ENCODE results near the gene SPATA2.

DNA sequence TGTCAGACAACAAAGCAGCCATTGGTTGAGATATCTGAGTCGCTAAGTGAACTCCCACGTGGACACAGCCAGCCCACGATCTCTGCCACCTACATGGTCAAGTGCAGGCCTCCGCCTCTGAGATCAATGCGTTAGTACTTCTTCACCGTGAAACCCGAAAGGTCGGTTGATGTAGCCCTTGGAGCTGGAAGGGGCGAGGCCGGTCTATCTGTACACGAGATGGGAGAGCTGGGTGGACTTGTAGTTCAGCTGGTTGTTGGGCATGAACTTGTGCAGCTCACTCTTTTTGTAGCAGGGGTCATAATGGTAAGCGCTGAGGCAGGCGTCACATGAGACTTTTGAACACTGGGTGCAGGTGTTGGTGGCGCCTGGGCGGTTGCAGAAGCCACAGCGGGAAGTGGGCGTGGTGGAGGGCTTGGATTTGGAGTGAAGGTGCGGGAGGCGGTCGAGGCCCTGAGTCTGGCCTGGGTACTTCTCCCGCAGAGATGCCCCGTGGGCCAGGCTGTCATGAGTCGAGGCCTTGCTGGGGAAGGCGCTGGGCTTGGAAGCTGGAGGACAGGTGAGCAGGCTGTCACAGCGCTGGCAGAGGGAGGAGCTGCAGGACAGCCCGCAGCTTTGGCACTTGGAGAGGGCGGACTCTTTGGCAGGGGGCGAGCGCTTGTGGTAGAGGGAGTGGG, 9.8 kb downstream of the SPATA2 start:
- TF ChIP-seq, protein P1, sequence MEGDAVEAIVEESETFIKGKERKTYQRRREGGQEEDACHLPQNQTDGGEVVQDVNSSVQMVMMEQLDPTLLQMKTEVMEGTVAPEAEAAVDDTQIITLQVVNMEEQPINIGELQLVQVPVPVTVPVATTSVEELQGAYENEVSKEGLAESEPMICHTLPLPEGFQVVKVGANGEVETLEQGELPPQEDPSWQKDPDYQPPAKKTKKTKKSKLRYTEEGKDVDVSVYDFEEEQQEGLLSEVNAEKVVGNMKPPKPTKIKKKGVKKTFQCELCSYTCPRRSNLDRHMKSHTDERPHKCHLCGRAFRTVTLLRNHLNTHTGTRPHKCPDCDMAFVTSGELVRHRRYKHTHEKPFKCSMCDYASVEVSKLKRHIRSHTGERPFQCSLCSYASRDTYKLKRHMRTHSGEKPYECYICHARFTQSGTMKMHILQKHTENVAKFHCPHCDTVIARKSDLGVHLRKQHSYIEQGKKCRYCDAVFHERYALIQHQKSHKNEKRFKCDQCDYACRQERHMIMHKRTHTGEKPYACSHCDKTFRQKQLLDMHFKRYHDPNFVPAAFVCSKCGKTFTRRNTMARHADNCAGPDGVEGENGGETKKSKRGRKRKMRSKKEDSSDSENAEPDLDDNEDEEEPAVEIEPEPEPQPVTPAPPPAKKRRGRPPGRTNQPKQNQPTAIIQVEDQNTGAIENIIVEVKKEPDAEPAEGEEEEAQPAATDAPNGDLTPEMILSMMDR (IDR thresholded peaks at IDR 0.05), result no peak
- TF ChIP-seq ZFX (IDR thresholded peaks at IDR 0.05; ENCODE audit: borderline replicate concordance), result no peak
